Omental fat pad (tissue), 4 donors: ENCODE measurements around the gene CIAO3. TPM values are rescaled to one million over a fixed set of nuclear protein-coding genes. Genes with fewer than 3 reads are reported as not detected.

Experiments
- ATAC-seq: fragments of 150-250 bp; one replicate; pipeline ENCODE4 v1.9.1; 2016; ENCODE audit warnings: mild to moderate bottlenecking, moderate library complexity; ENCODE audit not compliant: low FRiP score
- DNase-seq: peaks from one replicate; pipeline ENCODE4 v3.0.0-alpha.2; 2019; ENCODE audit warnings: low spot score
- CTCF ChIP-seq, 3 donors: fragments of 450-650 bp; IDR thresholded peaks; one replicate each; pipeline ENCODE4 v1.5.1; 2016 to 2017; ENCODE audit warnings: antibody characterized with exemption in 3 of 3, mild to moderate bottlenecking in 3 of 3, moderate library complexity in 2 of 3
- total RNA-seq, 4 donors: library from RNA; depleted of rRNA; stranded (reverse); fragments of >200 nt; gene quantifications; one replicate each; pipeline ENCODE4 v1.1.0, GENCODE V29; 2016

Gene CIAO3
- total RNA-seq = 10 to 100 TPM; 17.6 to 26.8 (median 22.1) TPM

- peak in 1 of 3 donors; percentile 89 for TF ChIP-seq CTCF (IDR thresholded peaks at IDR 0.05)
- peak; percentile 71 for DNase-seq
- ATAC-seq = peak; percentile 92
Observed at GRCh38 chr16:740764-741505, at the start of gene CIAO3. Gene CIAO3 (minus strand): TSS chr16:740997. CDS start chr16:740985, 12 bp downstream.

DNA sequence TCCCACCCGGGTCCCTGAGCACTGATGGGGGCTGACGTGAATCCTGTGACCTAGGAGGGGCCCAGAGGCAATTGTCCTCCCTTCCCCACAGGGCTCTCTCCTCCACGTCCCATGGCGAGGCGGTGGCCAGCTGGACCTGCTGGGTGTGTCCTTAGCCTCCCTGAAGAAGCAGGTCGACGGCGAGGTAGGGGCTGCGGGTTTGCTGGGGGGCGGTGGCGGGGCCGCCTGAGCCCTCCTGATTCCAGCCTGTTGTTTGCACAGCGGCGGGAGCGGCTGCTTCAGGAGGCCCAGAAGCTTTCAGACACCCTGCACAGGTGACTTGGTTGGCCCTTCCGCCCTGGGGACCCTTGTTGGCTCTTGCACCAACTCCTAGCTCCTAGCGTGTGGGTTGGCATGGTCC, 49.3 kb upstream of the CIAO3 start:
- TF ChIP-seq CTCF (IDR thresholded peaks at IDR 0.05) = no peak
- no peak for DNase-seq
- ATAC-seq = no peak

GRCh38 chr16:789191-789850, 48.5 kb upstream of the CIAO3 start:
- no peak for TF ChIP-seq CTCF (IDR thresholded peaks at IDR 0.05)
- no peak for ATAC-seq
- no peak for DNase-seq

- ATAC-seq = peak; percentile 83
- no peak for TF ChIP-seq CTCF (IDR thresholded peaks at IDR 0.05)
- peak; percentile 69 for DNase-seq
Observed at GRCh38 chr16:788399-789126, 47.8 kb upstream of the CIAO3 start, which contains the start of gene CHTF18. Gene CHTF18 (plus strand): TSS chr16:788620. CDS start chr16:788685, 65 bp downstream.

GRCh38 chr16:787978-788398, 47.2 kb upstream of the CIAO3 start, which contains the start of gene RPUSD1:
Gene RPUSD1 (minus strand): TSS chr16:788381. CDS start chr16:787737, 644 bp downstream.
- ATAC-seq = peak; percentile 1
- TF ChIP-seq CTCF (IDR thresholded peaks at IDR 0.05) = no peak
- DNase-seq = no peak

GRCh38 chr16:787321-787966, 46.6 kb upstream of the CIAO3 start:
- no peak for DNase-seq
- TF ChIP-seq CTCF (IDR thresholded peaks at IDR 0.05) = no peak
- no peak for ATAC-seq
